Gastrocnemius medialis (tissue), 4 donors: ENCODE measurements around the gene GDPD5.

Experiments
- POLR2A ChIP-seq, 2 donors: fragments of 450-650 bp; IDR thresholded peaks; one replicate each; pipeline ENCODE4 v1.6.1; 2017; ENCODE audit warnings: antibody characterized with exemption in 2 of 2, mild to moderate bottlenecking in 2 of 2, moderate library complexity in 2 of 2
- TF ChIP-seq, protein P1 (sequence below), 5 experiments: fragments of 450-650 bp in 3 of 5; fragments of 200-600 bp in 2 of 5; sonication (generic) in 2 of 5; IDR thresholded peaks in 4 of 5; conservative IDR thresholded peaks in 1 of 5; 1 replicate in 4 of 5; 2 replicates in 1 of 5; pipeline ENCODE4 v1.5.1; 2016 to 2019; ENCODE audit warnings: antibody characterized with exemption in 5 of 5, mild to moderate bottlenecking in 3 of 5, moderate library complexity in 3 of 5

DNA sequence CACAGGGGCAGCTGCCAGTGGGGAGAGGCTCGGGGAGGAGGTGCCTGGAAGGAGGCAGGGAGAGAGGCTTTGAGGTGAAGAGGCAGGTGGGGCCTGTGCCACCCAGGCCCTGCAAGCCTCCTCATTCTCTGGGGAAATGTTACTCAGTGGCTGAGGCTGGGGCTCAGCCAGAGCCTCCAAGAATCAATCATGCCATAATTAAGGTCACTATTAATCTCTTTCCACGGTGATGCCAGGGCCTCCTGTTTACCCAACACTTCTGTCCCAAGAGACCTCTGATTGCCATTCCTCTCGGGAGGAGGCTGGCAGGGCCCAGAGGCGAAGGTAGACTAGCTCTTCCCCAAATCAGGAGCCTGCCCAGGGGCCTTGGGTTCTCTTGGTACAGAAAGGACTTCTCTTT lies 38.4 kb downstream of the GDPD5 start:
- no peak for TF ChIP-seq POLR2A (IDR thresholded peaks at IDR 0.05)
- TF ChIP-seq, protein P1, sequence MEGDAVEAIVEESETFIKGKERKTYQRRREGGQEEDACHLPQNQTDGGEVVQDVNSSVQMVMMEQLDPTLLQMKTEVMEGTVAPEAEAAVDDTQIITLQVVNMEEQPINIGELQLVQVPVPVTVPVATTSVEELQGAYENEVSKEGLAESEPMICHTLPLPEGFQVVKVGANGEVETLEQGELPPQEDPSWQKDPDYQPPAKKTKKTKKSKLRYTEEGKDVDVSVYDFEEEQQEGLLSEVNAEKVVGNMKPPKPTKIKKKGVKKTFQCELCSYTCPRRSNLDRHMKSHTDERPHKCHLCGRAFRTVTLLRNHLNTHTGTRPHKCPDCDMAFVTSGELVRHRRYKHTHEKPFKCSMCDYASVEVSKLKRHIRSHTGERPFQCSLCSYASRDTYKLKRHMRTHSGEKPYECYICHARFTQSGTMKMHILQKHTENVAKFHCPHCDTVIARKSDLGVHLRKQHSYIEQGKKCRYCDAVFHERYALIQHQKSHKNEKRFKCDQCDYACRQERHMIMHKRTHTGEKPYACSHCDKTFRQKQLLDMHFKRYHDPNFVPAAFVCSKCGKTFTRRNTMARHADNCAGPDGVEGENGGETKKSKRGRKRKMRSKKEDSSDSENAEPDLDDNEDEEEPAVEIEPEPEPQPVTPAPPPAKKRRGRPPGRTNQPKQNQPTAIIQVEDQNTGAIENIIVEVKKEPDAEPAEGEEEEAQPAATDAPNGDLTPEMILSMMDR (IDR thresholded peaks at IDR 0.05 in 4 of 5, conservative IDR thresholded peaks at IDR 0.05 in 1 of 5) = no peak
